ENCODE results near the gene CDCP1.

DNA sequence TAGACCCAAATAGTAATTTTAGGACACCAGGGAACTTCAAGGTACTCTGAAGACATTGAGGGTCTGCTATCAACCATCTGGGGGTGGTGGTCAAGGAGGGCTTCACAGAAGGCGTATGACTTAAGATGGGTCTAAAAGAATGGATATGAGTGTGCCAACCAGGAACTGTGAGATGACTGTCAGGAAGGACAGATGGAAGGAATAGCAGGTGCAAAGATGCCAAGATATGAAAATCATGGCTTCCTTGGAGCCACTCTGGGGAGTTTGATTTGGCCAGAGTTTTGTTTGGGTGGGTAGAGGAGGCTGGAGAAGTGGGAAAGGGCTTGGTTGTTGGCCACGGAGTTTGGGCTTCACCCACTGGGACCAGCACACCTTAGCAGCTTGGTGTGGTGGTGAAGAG is 21.2 kb downstream of the CDCP1 start:
- TF ChIP-seq, protein P1, sequence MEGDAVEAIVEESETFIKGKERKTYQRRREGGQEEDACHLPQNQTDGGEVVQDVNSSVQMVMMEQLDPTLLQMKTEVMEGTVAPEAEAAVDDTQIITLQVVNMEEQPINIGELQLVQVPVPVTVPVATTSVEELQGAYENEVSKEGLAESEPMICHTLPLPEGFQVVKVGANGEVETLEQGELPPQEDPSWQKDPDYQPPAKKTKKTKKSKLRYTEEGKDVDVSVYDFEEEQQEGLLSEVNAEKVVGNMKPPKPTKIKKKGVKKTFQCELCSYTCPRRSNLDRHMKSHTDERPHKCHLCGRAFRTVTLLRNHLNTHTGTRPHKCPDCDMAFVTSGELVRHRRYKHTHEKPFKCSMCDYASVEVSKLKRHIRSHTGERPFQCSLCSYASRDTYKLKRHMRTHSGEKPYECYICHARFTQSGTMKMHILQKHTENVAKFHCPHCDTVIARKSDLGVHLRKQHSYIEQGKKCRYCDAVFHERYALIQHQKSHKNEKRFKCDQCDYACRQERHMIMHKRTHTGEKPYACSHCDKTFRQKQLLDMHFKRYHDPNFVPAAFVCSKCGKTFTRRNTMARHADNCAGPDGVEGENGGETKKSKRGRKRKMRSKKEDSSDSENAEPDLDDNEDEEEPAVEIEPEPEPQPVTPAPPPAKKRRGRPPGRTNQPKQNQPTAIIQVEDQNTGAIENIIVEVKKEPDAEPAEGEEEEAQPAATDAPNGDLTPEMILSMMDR (IDR thresholded peaks at IDR 0.05; ENCODE audit: insufficient read depth, low read length, poor library complexity, severe bottlenecking) = no peak
- no peak for TF ChIP-seq EZH2phosphoT487 (conservative IDR thresholded peaks at IDR 0.05; ENCODE audit: low read length)
